Activated CD8-positive, alpha-beta memory T cell treated with anti-CD3 and anti-CD28 coated beads, Interleukin-2, amount 50 U/mL, for 48 hours (primary cell): Measurements from ENCODE around the gene EPHA2.
"Not testable (repeated sequence)": the region's sequence is repeated elsewhere in the genome, so short reads cannot be mapped to it uniquely, and the experiment has no call there.

ENCODE experiments used
- DNase-seq: peaks from one replicate; pipeline ENCODE4 v3.0.0-alpha.2; 2020

Gene EPHA2

GRCh38 chr1:16183765-16184556 is 28.1 kb upstream of the EPHA2 start:
- no peak for DNase-seq

- no peak for DNase-seq
Measured at GRCh38 chr1:16183179-16183578, 27.3 kb upstream of the EPHA2 start.

GRCh38 chr1:16181887-16182719 is 26.2 kb upstream of the EPHA2 start:
- no peak for DNase-seq

GRCh38 chr1:16180291-16180824 is 24.5 kb upstream of the EPHA2 start:
- no peak for DNase-seq

- DNase-seq, result no peak
Measured at GRCh38 chr1:16178596-16179497, 23.0 kb upstream of the EPHA2 start.

GRCh38 chr1:16177306-16177705 is 21.4 kb upstream of the EPHA2 start:
- DNase-seq, result no peak

- DNase-seq, result no peak
Measured at GRCh38 chr1:16176653-16177052, 20.8 kb upstream of the EPHA2 start.

- DNase-seq, result no peak
Measured at GRCh38 chr1:16175610-16176553, 20.0 kb upstream of the EPHA2 start.

GRCh38 chr1:16174886-16175598 is 19.2 kb upstream of the EPHA2 start:
- DNase-seq, result no peak

GRCh38 chr1:16174261-16174868 is 18.5 kb upstream of the EPHA2 start:
- no peak for DNase-seq

- DNase-seq, result no peak
Measured at GRCh38 chr1:16173447-16174260, 17.8 kb upstream of the EPHA2 start.

- no peak for DNase-seq
Measured at GRCh38 chr1:16172964-16173446, 17.1 kb upstream of the EPHA2 start.

GRCh38 chr1:16172218-16172830 is 16.5 kb upstream of the EPHA2 start:
- DNase-seq, result no peak

GRCh38 chr1:16171314-16172151 is 15.7 kb upstream of the EPHA2 start:
- DNase-seq, result no peak

GRCh38 chr1:16170283-16170673 is 14.4 kb upstream of the EPHA2 start:
- no peak for DNase-seq

GRCh38 chr1:16168622-16169360 is 12.9 kb upstream of the EPHA2 start:
- DNase-seq, result no peak

- DNase-seq, result not testable (repeated sequence)
Measured at GRCh38 chr1:16168144-16168495, 12.3 kb upstream of the EPHA2 start.
